Measurements from ENCODE around the gene IL17RA. TPM values are rescaled to one million over a fixed set of nuclear protein-coding genes. Genes with fewer than 3 reads are reported as not detected.

IL17RA gene
- polyA plus RNA-seq, 1 donor (not counting 4 experiments of a cell fraction or from before 2014, with no cell fraction given), result 6.0 TPM

GRCh38 chr22:17149076-17149815 lies 64.4 kb downstream of the IL17RA start:
- dilution Hi-C loops (cut with MboI; ENCODE audit: extremely low pct_ligation_motif_present, low sequenced_read_pairs), result no loop called here
- Histone ChIP-seq H3K9me1 (ENCODE audit: control insufficient read depth, extremely low read depth, insufficient read depth, low read length) (no peaks in the 10 kb centered on the region), H3K4me1 (ENCODE audit: control insufficient read depth, extremely low read depth, insufficient read depth, low read length) (no peaks in the 10 kb centered on the region), H3K4me2 (ENCODE audit: control insufficient read depth, extremely low read depth, insufficient read depth, low read depth, low read length) (no peak overlapping the region), H3K9me3 (ENCODE audit: control insufficient read depth, low read depth, low read length) (no peaks in the 10 kb centered on the region), H3K27ac (ENCODE audit: control insufficient read depth, insufficient read depth, low read length) (no peak overlapping the region), H3K4me3 (ENCODE audit: control insufficient read depth in 2 of 3, extremely low read depth in 1 of 3, insufficient read depth in 2 of 3, low read depth in 1 of 3, low read length in 3 of 3) (no peak overlapping the region), H3K36me3 (ENCODE audit: control insufficient read depth in 2 of 2, extremely low read depth in 1 of 2, insufficient read depth in 2 of 2, low read length in 2 of 2) (peaks cover 9% of the 10 kb centered on the region in 2 experiments), H4K20me1 (ENCODE audit: control insufficient read depth, extremely low read depth, insufficient read depth, low read length) (no peaks in the 10 kb centered on the region), H3K79me2 (ENCODE audit: control insufficient read depth, insufficient read depth, low read length) (peaks cover 33% of the 10 kb centered on the region), H3K27me3 (ENCODE audit: control insufficient read depth, extremely low read depth, insufficient read depth, low read length) (no peaks in the 10 kb centered on the region), H2AFZ (ENCODE audit: control insufficient read depth, low read length) (no peak overlapping the region), H3K9ac (ENCODE audit: control insufficient read depth, extremely low read depth, insufficient read depth, low read length) (no peak overlapping the region)
- DNase-seq (ENCODE audit: low read depth, low spot score) (no peak), FAIRE-seq (no peak)
- TF ChIP-seq EZH2 (IDR thresholded peaks at IDR 0.05; ENCODE audit: low read length) (no peak), CTCF (optimal IDR thresholded peaks at IDR 0.05 in 1 of 3, IDR thresholded peaks at IDR 0.05 in 1 of 3, conservative IDR thresholded peaks at IDR 0.05 in 1 of 3; ENCODE audit: extremely low read depth in 1 of 3, insufficient read depth in 2 of 3, low read length in 3 of 3) (no peak)

GRCh38 chr22:17152340-17152739 lies 67.5 kb downstream of the IL17RA start:
- FAIRE-seq (no peak), DNase-seq (ENCODE audit: low read depth, low spot score) (no peak)
- H3K36me3 ChIP-seq (ENCODE audit: control insufficient read depth in 2 of 2, extremely low read depth in 1 of 2, insufficient read depth in 2 of 2, low read length in 2 of 2), result peaks cover 6 to 9% of the 10 kb centered on the region in 2 experiments
- no peak overlapping the region for H3K4me2 ChIP-seq (ENCODE audit: control insufficient read depth, extremely low read depth, insufficient read depth, low read depth, low read length)
- peaks cover 56% of the 10 kb centered on the region for H3K79me2 ChIP-seq (ENCODE audit: control insufficient read depth, insufficient read depth, low read length)
- no peak overlapping the region for H3K4me3 ChIP-seq (ENCODE audit: control insufficient read depth in 2 of 3, extremely low read depth in 1 of 3, insufficient read depth in 2 of 3, low read depth in 1 of 3, low read length in 3 of 3)
- H2AFZ ChIP-seq (ENCODE audit: control insufficient read depth, low read length), result no peak overlapping the region
- H3K9ac ChIP-seq (ENCODE audit: control insufficient read depth, extremely low read depth, insufficient read depth, low read length), result no peak overlapping the region
- H3K27ac ChIP-seq (ENCODE audit: control insufficient read depth, insufficient read depth, low read length), result no peak overlapping the region
- no peaks in the 10 kb centered on the region for H3K4me1 ChIP-seq (ENCODE audit: control insufficient read depth, extremely low read depth, insufficient read depth, low read length)
- dilution Hi-C loops (cut with MboI; ENCODE audit: extremely low pct_ligation_motif_present, low sequenced_read_pairs), result no loop called here
- no peak for TF ChIP-seq EZH2 (IDR thresholded peaks at IDR 0.05; ENCODE audit: low read length)
- TF ChIP-seq CTCF (optimal IDR thresholded peaks at IDR 0.05 in 1 of 3, IDR thresholded peaks at IDR 0.05 in 1 of 3, conservative IDR thresholded peaks at IDR 0.05 in 1 of 3; ENCODE audit: extremely low read depth in 1 of 3, insufficient read depth in 2 of 3, low read length in 3 of 3), result no peak
- H3K9me1 ChIP-seq (ENCODE audit: control insufficient read depth, extremely low read depth, insufficient read depth, low read length), result no peaks in the 10 kb centered on the region
- peaks cover 2% of the 10 kb centered on the region for H4K20me1 ChIP-seq (ENCODE audit: control insufficient read depth, extremely low read depth, insufficient read depth, low read length)
- no peaks in the 10 kb centered on the region for H3K9me3 ChIP-seq (ENCODE audit: control insufficient read depth, low read depth, low read length)
- no peaks in the 10 kb centered on the region for H3K27me3 ChIP-seq (ENCODE audit: control insufficient read depth, extremely low read depth, insufficient read depth, low read length)

All from keratinocyte (primary cell).